Cardiac fibroblast (primary cell): Measurements from ENCODE around the gene AEN.

Experiments used
- DNase-seq, 2 donors: peaks; one replicate each; pipeline versions ENCODE4 v3.0.0 to v3.0.0-alpha.2; 2010; ENCODE audit warnings: low read depth in 2 of 2
- H3K4me3 ChIP-seq, 2 donors: replicated peaks in 1 of 2; 1 replicate in 1 of 2; 2 replicates in 1 of 2; pipeline ENCODE4 v1.5.1; 2011; ENCODE audit warnings: low read depth in 2 of 2, low read length in 2 of 2, mild to moderate bottlenecking in 2 of 2, moderate library complexity in 1 of 2
- TF ChIP-seq, protein P1 (sequence below): IDR thresholded peaks from one replicate; pipeline ENCODE4 v1.5.1; 2011; ENCODE audit warnings: low read depth, mild to moderate bottlenecking, low read length, inconsistent platforms

AEN gene, protein sequence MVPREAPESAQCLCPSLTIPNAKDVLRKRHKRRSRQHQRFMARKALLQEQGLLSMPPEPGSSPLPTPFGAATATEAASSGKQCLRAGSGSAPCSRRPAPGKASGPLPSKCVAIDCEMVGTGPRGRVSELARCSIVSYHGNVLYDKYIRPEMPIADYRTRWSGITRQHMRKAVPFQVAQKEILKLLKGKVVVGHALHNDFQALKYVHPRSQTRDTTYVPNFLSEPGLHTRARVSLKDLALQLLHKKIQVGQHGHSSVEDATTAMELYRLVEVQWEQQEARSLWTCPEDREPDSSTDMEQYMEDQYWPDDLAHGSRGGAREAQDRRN

GRCh38 chr15:88620995-88621772, at the start of gene AEN:
Gene AEN, plus strand, starts transcription at chr15:88621340. Its CDS starts 4,870 bp downstream, at chr15:88626210.
- peak; percentile 96 to 98 for DNase-seq
- TF ChIP-seq, protein P1, sequence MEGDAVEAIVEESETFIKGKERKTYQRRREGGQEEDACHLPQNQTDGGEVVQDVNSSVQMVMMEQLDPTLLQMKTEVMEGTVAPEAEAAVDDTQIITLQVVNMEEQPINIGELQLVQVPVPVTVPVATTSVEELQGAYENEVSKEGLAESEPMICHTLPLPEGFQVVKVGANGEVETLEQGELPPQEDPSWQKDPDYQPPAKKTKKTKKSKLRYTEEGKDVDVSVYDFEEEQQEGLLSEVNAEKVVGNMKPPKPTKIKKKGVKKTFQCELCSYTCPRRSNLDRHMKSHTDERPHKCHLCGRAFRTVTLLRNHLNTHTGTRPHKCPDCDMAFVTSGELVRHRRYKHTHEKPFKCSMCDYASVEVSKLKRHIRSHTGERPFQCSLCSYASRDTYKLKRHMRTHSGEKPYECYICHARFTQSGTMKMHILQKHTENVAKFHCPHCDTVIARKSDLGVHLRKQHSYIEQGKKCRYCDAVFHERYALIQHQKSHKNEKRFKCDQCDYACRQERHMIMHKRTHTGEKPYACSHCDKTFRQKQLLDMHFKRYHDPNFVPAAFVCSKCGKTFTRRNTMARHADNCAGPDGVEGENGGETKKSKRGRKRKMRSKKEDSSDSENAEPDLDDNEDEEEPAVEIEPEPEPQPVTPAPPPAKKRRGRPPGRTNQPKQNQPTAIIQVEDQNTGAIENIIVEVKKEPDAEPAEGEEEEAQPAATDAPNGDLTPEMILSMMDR = no peak
- H3K4me3 ChIP-seq = peak within 1 kb of the TSS; percentile 65 to 73

GRCh38 chr15:88571852-88572259, 49.3 kb upstream of the AEN start:
- no peak overlapping the region for H3K4me3 ChIP-seq
- DNase-seq = no peak
- TF ChIP-seq, protein P1 = no peak

- no peak overlapping the region for H3K4me3 ChIP-seq
- TF ChIP-seq, protein P1 = no peak
- DNase-seq = no peak
Measured at GRCh38 chr15:88574077-88574476, 47.1 kb upstream of the AEN start.

GRCh38 chr15:88574655-88575054, 46.5 kb upstream of the AEN start:
- TF ChIP-seq, protein P1 = no peak
- no peak for DNase-seq
- H3K4me3 ChIP-seq = no peak overlapping the region

DNA sequence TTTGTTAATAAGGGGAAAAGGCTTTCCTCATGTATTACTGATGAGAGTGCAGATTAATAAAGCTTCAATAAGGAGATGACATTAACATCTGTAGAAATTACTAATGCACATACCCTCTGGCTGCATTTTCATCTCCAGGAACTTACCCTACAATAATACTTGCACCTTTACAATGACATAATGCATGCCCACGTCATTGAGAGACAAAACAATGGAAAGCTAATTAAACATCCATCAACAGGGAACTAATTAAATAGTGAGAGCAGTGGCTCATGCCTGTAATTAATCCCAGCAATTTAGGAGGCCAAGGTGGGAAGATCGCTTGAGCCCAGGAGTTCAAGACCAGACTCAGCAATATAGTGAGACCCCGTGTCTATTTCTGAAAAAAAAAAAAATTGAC, 41.8 kb upstream of the AEN start:
- H3K4me3 ChIP-seq = no peak overlapping the region
- DNase-seq = no peak

GRCh38 chr15:88580532-88580931, 40.6 kb upstream of the AEN start:
- TF ChIP-seq, protein P1 = no peak
- no peak overlapping the region for H3K4me3 ChIP-seq
- no peak for DNase-seq

More for the DNA sequence above, 41.8 kb upstream of the AEN start:
- TF ChIP-seq, protein P1 = no peak
